Muscle layer of colon (tissue), 2 donors: Measurements from ENCODE around the gene MEMO1.
A peak's percentile ranks its signal among the peaks of the same experiment; 100 is the strongest.
"Not testable (repeated sequence)": the region's sequence is repeated elsewhere in the genome, so short reads cannot be mapped to it uniquely, and the experiment has no call there.

Experiments
- H3K27ac ChIP-seq: one replicate; pipeline ENCODE4 v1.7.0; 2013; ENCODE audit warnings: low read depth, mild to moderate bottlenecking, low read length, moderate library complexity
- H3K27me3 ChIP-seq, 2 donors: one replicate each; pipeline ENCODE4 v1.7.0; 2013; ENCODE audit warnings: low read length in 2 of 2, mild to moderate bottlenecking in 2 of 2; ENCODE audit not compliant: insufficient read depth in 2 of 2, control insufficient read depth in 1 of 2
- H3K36me3 ChIP-seq: one replicate; pipeline ENCODE4 v1.7.0; 2013; ENCODE audit warnings: mild to moderate bottlenecking, low read length; ENCODE audit not compliant: insufficient read depth
- H3K4me1 ChIP-seq: one replicate; pipeline ENCODE4 v1.7.0; 2013; ENCODE audit warnings: mild to moderate bottlenecking, low read length; ENCODE audit not compliant: insufficient read depth
- H3K4me3 ChIP-seq, 2 donors: one replicate each; pipeline ENCODE4 v1.7.0; 2013; ENCODE audit warnings: low read length in 2 of 2, low read depth in 1 of 2, mild to moderate bottlenecking in 1 of 2, moderate library complexity in 1 of 2
- H3K9ac ChIP-seq: one replicate; pipeline ENCODE4 v1.7.0; 2013; ENCODE audit warnings: low read length
- H3K9me3 ChIP-seq: one replicate; pipeline ENCODE4 v1.7.0; 2013; ENCODE audit warnings: mild to moderate bottlenecking, low read length
- donor health status: abdominal sarcoma.
- donor health status: Adenocarcinoma of cecum.

MEMO1 gene

DNA sequence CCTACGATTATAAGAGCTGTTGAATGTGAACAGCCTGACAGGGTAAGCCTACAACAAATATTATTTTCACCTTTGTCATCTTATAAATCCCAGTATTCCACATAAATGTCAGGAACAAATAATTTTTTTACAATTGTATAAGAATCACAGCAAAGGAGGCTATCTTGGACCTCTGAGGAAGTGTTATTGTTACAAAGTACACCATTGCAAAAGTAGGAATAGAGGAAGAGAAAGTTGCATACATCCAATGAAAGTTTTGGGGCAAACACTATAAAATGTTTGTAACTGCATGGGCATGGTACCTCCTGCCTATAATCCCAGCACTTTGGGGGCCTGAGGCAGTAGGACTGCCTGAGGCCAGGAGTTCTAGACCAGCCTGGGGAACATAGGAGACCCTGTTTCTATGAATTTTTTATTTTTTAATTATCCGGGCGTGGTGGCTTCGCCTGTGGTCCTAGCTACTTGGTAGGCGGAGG is 715 bp upstream of the MEMO1 start:
- Histone ChIP-seq H3K36me3 (no peaks in the 10 kb centered on the region), H3K4me1 (peaks cover 8% of the 10 kb centered on the region), H3K27ac (peak overlapping the region; percentile 83), H3K9me3 (no peaks in the 10 kb centered on the region), H3K4me3 (peak overlapping the region; percentile 74 to 86), H3K27me3 (no peaks in the 10 kb centered on the region), H3K9ac (no peak overlapping the region)

DNA sequence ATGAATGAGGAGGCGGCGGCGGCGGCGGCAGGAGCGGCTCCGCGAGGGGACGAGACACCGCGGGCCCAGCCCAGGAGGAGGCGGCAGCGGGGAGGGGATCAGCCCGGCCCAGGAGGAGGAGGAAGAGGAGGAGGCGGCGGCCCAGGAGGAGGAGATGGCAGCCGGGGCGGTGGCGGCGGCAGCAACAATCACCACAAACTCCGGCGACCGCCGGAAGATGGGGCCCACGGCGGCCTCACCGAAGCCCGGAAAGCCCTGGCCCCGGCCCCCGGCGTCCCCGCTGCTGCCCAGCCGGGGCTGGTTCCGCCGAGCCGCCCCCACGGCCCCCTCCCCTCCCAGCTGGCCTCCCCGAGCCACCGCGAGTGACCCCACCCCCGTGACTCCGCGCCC is 533 bp downstream of the MEMO1 start:
- H3K4me1 ChIP-seq: peaks cover 14% of the 10 kb centered on the region
- not testable (repeated sequence) for H3K9ac ChIP-seq, H3K36me3 ChIP-seq, H3K4me3 ChIP-seq, H3K9me3 ChIP-seq, H3K27me3 ChIP-seq, H3K27ac ChIP-seq

DNA sequence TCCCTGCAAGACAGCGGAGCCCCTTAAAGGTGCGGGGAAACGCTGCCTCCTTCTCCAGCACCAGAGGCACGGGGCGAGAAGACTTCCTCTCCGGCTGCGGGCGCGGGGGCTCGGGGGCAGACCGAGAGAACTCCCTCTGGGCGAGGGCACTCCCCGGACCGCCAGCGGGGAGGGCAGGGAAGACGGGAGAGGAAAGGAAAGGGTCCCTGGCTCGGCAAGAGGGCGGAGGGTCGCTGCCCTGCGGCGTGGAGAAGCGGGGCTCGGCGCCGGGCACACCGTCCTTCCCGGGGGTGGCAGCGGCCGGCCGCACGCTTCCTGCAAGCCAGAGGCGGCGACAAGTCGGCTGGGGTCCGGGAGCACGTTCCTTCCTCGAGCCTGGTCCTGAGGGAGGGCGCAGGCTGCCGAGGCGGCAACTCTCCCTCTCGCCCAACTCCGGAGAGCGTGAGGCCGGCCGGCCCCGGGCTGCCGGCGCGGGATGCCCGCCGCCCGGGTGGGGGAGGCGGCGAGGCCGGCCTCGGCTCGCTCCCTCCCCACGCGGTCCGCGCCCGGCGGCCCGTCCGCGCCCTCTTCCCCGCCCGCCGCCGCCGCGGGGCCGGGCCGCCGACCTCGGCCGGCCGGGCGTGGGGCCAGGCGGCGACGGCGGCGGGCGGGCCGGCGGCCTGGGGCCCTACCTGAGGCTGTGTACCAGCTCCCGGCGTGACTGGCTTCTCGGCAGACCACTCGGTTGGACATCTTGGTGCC is 1.1 kb downstream of the MEMO1 start:
- Histone ChIP-seq H3K27me3 (no peaks in the 10 kb centered on the region), H3K9ac (peak overlapping the region; percentile 22), H3K27ac (peak overlapping the region; percentile 77), H3K9me3 (no peaks in the 10 kb centered on the region), H3K4me3 (peak overlapping the region; percentile 55 to 74), H3K36me3 (no peaks in the 10 kb centered on the region), H3K4me1 (peaks cover 14% of the 10 kb centered on the region)

DNA sequence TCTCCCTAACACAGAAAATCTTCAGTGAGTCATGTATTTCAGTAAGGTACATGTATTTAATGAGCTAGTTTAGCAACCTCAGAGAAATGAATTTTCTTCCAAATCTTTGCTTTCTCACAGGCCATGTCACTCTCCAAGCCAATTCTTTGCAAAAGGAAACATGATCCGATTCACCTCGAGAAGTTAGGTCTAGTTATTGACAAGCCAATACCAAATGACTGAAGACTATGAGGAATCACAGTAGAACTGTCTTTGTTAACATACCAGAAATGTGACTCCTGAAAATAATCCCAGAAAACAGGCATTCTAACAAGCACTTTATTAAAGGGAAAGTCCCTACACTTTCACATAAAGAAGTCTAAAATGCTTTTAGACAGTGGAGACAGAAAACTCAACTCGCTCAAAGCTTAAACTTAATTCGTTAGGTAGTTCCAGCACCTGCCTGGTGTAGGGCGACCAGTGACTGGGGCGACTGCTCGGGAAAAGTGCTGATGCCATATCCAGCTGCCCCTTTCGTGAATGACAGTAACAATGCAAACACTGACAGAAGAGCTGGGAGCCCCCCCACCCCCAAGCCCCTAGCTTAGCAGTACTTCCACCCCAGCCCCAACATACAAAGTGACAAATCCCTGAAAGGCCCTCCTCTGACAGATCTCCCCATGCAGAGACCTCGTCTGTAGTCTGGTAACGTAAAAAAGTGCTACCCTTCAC is 1.8 kb downstream of the MEMO1 start:
- Histone ChIP-seq H3K27ac (peak overlapping the region; percentile 77), H3K36me3 (no peaks in the 10 kb centered on the region), H3K4me1 (peaks cover 14% of the 10 kb centered on the region), H3K9ac (peak overlapping the region; percentile 22), H3K27me3 (no peaks in the 10 kb centered on the region), H3K9me3 (no peaks in the 10 kb centered on the region), H3K4me3 (peak overlapping the region; percentile 55 to 74)

DNA sequence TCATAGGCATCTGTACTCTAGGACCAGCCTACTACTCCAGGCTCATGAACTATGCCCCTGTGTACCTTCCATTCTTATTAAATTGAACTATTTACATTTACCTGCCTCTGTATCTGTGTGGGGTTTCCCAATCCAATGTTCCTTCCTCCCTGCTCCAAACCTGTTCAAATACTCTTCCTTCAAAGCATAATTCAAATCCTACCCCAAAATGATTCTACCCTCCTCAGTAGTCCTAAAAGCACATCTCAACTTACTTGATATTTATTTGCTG is 3.8 kb downstream of the MEMO1 start:
- Histone ChIP-seq H3K4me3 (no peak overlapping the region), H3K36me3 (no peaks in the 10 kb centered on the region), H3K4me1 (peaks cover 14% of the 10 kb centered on the region), H3K9me3 (no peaks in the 10 kb centered on the region), H3K27ac (no peak overlapping the region), H3K9ac (no peak overlapping the region), H3K27me3 (no peaks in the 10 kb centered on the region)

DNA sequence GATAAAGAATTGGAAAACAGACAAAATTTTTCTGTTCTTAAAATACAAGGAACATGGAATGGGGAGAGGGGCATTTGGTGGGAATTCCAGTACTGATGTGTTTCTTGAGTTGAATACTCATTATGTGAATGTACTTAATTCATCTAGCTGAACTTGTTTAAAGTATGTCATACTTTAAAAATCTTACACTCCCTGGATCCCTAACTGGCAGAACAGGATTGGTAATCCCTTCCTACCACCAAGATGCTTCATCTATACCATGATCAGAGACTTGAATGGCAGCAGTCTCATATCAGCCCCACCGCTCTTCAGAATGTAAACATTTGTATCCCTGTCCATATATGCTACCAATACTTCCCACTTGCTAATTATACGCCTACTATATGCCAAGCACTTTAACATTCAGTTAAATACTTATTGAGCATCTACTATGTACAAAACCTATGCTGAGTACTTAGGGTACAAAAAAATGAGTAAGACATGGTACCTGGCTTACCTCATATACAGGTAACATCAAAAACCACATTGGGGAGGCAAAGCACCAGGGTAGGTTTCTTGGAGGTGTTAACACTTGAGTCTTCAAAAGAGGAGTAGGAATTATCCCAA is 5.3 kb downstream of the MEMO1 start:
- H3K4me1 ChIP-seq: peaks cover 14% of the 10 kb centered on the region
- no peak overlapping the region for H3K27ac ChIP-seq
- no peaks in the 10 kb centered on the region for H3K36me3 ChIP-seq
- no peak overlapping the region for H3K4me3 ChIP-seq
- no peaks in the 10 kb centered on the region for H3K27me3 ChIP-seq
- no peak overlapping the region for H3K9ac ChIP-seq
- H3K9me3 ChIP-seq: no peaks in the 10 kb centered on the region

DNA sequence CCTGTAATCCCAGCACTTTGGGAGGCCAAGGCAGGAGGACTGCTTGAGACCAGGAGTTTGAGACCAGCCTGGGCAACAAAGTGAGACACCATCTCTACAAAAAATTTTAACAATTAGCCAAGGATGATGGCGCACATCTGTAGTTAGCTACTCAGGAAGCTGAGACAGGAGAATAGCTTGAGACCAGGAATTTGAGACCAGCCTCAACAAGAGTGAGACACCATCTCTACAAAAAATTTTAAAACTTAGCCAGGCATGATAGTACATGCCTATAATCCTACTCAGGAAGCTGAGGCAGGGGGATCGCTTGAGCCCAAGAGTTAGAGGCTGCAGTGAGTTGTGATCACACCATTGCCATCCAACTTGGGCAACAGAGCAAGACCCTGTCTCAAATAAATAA is 7.0 kb downstream of the MEMO1 start:
- Histone ChIP-seq H3K36me3 (no peaks in the 10 kb centered on the region), H3K4me1 (peaks cover 14% of the 10 kb centered on the region), H3K9me3 (no peaks in the 10 kb centered on the region), H3K27me3 (no peaks in the 10 kb centered on the region), H3K4me3 (no peak overlapping the region), H3K27ac (no peak overlapping the region), H3K9ac (no peak overlapping the region)

DNA sequence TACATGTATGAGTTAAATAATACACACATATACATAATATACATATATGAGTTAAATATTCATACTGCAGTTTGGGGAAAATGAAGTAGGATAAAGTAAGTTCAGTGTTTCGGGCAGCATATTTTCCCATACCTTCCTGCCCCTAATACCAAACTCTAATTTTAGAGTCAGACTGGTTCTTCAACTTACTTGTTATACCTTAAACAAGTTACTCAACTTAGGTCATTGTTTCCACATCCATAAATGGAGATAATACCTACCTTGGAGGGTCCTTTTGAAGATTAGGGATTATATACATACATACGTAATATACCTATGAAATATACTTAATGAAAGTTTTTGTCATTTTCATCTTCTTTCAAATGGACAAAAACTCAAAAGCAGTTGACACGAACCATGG is 8.4 kb downstream of the MEMO1 start:
- no peaks in the 10 kb centered on the region for H3K36me3 ChIP-seq
- H3K4me1 ChIP-seq: peaks cover 6% of the 10 kb centered on the region
- H3K27me3 ChIP-seq: no peaks in the 10 kb centered on the region
- H3K9me3 ChIP-seq: no peaks in the 10 kb centered on the region
- no peak overlapping the region for H3K9ac ChIP-seq
- H3K4me3 ChIP-seq: no peak overlapping the region
- no peak overlapping the region for H3K27ac ChIP-seq

DNA sequence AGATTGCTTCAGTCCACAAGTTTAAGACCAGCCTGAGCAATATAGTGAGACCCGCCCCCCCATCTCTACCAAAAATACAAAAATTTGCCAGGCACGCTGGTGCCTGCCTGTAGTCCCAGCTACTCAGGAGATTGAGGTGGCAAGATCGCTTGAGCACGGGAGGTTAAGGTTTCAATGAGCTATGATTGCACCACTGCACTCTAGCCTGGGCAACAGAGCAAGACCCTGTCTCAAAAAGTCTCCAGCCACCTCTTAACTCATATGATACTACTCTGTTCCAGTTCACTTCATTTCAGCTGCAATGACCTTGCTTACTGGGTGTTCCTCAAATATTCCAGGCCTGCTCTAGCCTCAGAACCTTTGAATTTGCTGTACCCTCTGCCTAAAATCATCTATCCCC is 11.4 kb downstream of the MEMO1 start:
- H3K4me3 ChIP-seq: no peak overlapping the region
- H3K27ac ChIP-seq: no peak overlapping the region
- H3K27me3 ChIP-seq: no peaks in the 10 kb centered on the region
- no peak overlapping the region for H3K9ac ChIP-seq
- no peaks in the 10 kb centered on the region for H3K4me1 ChIP-seq
- H3K9me3 ChIP-seq: no peaks in the 10 kb centered on the region
- H3K36me3 ChIP-seq: no peaks in the 10 kb centered on the region

DNA sequence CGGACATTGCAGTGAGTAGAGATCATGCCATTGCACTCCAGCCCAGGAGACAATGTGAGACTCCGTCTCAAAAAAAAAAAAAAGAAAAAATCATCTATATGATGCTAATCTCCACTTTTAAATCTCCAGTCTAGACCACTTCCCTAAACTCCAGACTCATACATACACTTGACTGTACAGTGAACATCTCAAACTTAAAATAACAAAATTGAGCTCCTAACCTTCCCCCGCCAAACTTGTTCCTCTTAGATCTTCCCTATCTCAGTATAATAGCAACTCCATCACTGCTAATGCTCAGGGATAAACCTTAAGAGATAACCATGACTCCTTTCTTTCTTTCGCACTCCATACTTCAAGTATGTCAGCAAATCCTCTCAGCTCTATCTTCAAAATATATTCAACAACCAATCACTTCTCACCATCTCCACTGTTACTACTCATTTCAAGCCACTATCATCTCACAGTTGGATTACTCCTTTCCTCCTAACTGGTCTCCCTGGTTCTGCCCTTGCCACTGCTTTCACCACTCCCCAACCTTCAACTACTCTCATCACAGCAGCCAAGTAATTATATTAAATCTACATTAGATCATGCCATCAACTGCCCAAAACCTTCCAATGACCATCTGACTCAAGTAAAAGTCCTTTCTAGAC is 12.0 kb downstream of the MEMO1 start:
- no peak overlapping the region for H3K4me3 ChIP-seq
- H3K4me1 ChIP-seq: no peaks in the 10 kb centered on the region
- no peak overlapping the region for H3K9ac ChIP-seq
- no peaks in the 10 kb centered on the region for H3K9me3 ChIP-seq
- no peak overlapping the region for H3K27ac ChIP-seq
- no peaks in the 10 kb centered on the region for H3K36me3 ChIP-seq
- H3K27me3 ChIP-seq: no peaks in the 10 kb centered on the region

DNA sequence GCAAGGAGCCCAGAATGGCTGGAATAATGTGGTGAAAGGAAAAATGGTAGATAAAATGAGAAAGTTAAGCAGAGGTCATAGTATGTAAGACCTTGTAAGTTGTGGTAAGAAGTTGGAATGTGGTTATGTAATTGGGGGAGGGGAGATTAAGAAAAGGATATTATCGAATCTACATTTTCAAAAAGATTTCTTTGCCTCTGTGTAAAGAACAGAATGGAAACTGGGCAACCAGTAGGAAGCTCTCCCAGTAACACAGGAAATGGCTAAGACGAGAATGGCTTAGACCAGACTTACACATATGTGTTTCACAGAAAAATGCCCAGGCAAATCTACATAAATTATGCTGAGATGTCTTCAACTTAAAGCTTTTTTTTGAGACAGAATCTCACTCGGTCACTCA is 13.2 kb downstream of the MEMO1 start:
- Histone ChIP-seq H3K9ac (no peak overlapping the region), H3K4me1 (no peaks in the 10 kb centered on the region), H3K27ac (no peak overlapping the region), H3K9me3 (no peaks in the 10 kb centered on the region), H3K27me3 (no peaks in the 10 kb centered on the region), H3K36me3 (no peaks in the 10 kb centered on the region), H3K4me3 (no peak overlapping the region)
